PC-9 (cell line): ENCODE measurements around the gene PTPRS.

ENCODE experiments used
- CTCF ChIP-seq: fragments of 200-600 bp; sonication (generic); conservative IDR thresholded peaks from 2 replicates; pipeline ENCODE4 v1.6.1; 2017; ENCODE audit warnings: mixed run types, antibody characterized with exemption, mild to moderate bottlenecking, moderate library complexity
- EZH2 ChIP-seq: fragments of 200-600 bp; sonication (generic); IDR thresholded peaks from 2 replicates; pipeline ENCODE4 v1.8.0; 2017; ENCODE audit warnings: antibody characterized with exemption, low read depth

GRCh38 chr19:5292822-5293611 is 47.6 kb downstream of the PTPRS start:
- TF ChIP-seq CTCF (no peak), EZH2 (no peak)
